HG02884 (cell line): ENCODE data around the gene PIM3.

Experiments used
- ATAC-seq: cut with Tn5 transposase; IDR thresholded peaks from one replicate; pipeline ENCODE4 v1.9.1; 2021; ENCODE audit warnings: mild to moderate bottlenecking, moderate library complexity; ENCODE audit not compliant: unreplicated experiment

Gene PIM3

GRCh38 chr22:49999946-50000586 lies 39.5 kb downstream of the PIM3 start:
- no peak for ATAC-seq

GRCh38 chr22:50000587-50001387 lies 40.2 kb downstream of the PIM3 start:
- ATAC-seq: no peak

DNA sequence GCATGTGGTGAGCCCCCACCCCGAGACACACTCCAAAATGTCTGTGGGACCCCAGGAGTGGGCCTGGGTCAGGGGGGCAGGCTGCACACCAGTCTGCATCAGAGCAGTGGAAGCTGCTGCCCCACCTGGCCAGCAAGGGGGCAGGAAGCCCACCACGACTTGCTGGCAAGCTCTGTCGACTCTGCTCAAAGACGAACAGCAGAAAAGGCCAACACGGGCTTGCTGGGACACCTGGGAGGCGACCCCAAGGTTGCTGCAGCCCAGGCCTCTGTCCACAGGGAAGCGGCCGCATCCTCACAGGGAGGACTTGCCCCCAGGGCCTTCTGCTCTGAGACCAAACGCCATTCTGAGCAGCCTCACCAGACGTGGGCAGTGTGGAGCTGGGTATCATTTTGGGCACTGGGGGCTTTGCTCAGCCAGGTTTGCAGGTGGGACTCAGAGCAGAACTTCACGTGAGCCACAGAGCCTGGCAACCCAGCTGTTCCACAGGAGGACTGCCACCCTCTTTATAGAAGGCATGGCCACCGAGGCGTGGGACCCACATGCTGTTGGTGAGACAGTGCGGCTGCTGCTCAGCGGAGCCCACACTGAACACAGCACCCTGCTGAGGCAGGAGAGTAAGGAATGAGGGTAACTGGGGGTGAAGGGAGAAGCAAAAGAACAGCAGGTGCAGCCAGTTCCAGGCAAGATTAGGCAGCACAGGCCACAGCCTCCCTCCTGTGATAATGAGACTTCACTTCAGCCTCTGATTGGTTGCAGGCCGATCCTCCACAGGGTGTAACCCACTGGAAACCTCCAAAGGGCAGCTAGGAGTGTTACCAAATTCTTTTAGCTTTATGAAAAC lies 41.0 kb downstream of the PIM3 start:
- no peak for ATAC-seq

GRCh38 chr22:50002791-50003190 lies 42.2 kb downstream of the PIM3 start:
- no peak for ATAC-seq

DNA sequence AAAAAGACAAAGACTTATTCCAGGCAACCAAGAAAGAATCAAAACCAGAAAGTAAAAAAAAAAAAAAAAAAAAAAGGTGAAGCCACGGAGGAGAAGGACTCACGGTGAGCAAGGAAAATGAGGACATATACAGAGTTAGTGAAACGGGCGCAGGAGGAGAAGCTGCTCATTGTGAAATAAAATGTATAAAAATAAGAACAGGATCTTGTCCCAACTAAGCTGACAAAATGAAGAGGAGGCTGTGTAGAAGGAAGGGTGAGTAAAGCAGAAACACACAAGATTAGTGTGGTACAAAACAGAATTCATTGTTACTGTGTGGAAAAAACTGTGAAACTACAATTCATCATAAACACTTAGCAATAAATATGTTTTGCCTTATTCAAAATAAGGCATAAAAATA lies 44.3 kb downstream of the PIM3 start:
- ATAC-seq: no peak

DNA sequence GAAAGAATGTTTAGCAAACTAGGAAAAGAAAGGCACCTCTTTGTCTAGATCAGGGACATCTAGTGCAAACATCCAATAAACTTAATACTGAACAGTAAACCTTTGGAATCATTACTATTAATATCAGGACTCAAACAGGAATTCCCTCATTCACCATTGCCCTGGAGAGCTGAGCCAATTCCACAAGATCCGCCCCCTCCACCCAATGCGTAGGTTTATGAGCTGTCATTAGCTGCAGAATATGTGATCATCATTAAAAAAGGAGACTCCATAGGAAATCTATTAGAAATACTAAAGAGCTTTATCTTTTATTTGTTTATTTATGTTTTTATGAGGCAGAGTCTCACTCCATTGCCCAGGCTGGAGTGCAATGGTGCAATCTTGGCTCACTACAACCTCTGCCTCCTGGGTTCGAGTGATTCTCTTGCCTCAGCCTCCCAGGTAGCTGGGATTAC lies 46.5 kb downstream of the PIM3 start:
- ATAC-seq: no peak

DNA sequence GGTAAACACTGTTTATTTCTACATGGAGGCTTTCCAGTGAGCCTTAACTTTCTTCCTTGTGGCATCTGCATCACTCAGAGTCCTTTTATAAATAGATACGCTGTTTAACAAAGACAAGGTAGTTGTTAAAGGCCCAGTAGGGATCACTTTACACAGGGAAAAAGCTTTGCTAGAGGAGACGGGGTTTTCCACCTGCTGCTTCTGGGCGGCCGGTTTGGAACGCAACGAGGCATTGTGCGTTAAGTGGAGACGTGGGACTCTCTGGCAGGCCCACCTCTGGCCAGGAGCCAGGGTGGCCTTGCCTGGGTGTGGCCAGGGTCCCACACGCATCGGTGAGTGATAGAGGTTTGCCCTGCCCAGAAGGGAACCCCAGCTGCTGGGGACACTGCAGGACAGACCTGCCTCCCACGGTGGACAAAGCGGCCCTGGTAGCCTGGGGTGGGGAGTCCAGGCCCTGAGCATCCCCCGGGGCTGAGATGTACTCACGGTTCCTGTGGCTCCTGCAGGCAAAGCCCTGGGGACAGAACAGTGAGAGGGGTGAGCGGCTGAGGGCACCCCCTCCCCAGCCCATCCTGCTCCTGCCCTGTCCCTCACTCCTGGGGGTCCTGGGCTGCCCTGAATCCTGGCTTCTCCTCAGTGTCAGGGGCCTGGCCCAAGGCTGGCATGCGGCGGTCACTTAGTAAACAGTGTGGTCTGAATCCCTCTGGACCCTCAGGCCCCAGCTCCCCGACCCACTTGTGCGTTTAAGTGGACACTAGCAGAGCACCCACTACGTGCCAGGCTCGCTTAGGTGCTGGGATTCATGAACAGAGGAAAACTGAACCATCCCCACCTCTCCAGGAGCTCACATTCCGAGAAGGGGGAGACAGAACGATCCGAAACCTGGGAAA lies 47.8 kb downstream of the PIM3 start:
- no peak for ATAC-seq

GRCh38 chr22:50009251-50009650 lies 48.7 kb downstream of the PIM3 start:
- no peak for ATAC-seq

GRCh38 chr22:50009765-50010675 lies 49.4 kb downstream of the PIM3 start:
- ATAC-seq: no peak

DNA sequence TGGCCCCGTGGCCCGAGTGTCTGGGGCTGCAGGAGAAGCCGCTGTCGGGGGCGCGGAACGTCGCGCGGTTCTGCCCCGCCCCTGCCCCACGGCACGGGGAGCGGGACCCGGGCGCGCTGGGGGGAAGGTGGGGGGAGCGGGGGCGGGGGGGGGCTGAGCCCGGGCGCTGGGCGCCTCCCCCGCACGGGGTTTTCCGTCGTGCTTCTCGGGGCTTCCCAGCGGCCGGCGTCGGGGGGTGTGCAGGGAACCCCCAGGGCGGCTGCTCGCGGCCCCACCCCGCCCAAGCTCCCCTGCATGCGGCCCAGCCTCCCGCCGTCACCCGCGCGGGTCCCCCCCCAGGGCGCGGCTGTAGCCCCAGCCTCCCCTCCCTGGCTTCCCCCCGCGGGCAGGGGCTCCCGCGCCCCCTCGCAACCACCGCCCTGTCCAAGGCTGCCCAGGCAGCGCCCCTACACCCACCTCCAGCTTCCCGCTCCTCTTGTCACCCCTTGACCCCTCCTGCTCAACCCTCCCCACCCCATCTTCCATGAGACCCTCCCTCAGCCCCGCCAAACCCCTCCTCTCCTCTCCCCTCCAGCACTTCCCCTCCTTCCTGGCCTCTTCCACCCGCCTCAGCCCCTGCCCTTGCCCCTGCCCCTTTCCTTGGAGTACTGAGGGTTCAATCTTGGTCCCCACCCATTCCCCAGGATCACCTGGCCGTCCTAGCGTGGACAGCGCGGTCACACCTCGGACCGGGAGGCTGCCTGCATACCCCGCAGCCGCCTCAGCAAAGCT lies 50.3 kb downstream of the PIM3 start:
- no peak for ATAC-seq

- no peak for ATAC-seq
Measured at GRCh38 chr22:50011447-50012210, 51.1 kb downstream of the PIM3 start.

GRCh38 chr22:50012211-50013181 lies 51.9 kb downstream of the PIM3 start, which contains the start of gene IL17REL:
Gene IL17REL, minus strand, starts transcription at chr22:50012765. Its CDS starts 119 bp downstream, at chr22:50012646.
- no peak for ATAC-seq
